ENCODE results near the gene SF1. TPM values are rescaled to one million over a fixed set of nuclear protein-coding genes. Genes with fewer than 3 reads are reported as not detected.

The SF1 gene
- total and polyA plus RNA-seq, 2 of the 4 experiments (the other 2 are of a cell fraction): 56.8 to 88.0 TPM

DNA sequence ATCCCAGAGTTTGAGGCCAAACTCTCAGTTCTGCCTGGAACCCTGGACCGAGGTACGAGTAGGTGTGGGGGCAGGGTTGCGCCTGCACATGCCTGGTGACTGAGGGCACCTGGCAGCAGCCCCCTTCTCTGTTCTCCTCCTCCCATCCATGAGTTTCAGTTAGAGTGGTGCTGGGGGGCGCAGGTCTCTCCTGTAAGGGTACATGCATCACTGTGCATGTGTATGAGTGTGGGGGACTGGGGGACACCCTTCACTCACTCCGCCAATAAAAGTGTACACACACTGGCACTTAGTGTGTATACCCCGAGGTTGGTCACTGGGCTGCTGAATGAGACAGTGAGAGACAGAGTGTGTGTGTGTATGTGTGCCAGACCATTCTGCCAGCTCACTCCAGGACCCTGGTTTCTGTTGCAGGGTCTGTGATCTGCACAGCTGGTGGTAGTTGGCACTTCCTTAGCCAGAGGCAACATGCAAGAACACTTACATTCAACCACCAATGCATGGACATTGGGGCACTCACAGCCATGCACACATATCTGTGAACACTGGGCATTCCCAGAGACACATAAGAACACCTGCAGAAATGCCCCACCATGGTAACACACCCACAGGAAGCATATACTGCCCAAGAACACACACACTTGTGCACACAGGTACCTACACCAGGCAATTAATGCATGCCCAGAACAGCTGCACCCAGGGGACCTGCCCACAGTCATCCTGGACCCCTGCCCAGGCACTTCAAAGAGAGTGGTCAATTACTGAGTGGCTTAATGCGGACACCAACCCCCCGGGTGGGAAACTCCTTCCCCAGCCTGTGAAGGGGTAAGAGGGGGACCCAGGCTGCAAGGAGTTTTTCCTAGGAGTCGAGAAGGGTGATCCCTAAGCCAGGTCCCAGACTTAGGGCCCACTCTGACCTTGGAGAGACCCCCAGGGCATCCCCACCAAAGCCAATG lies 54.2 kb downstream of the SF1 start:
- Histone ChIP-seq H2AK9ac (replicated peaks; ENCODE audit: low read depth, low read length, poor library complexity) (peak overlapping the region; percentile 42), H2BK20ac (ENCODE audit: low read depth, low read length) (no peak overlapping the region), H2BK15ac (ENCODE audit: low read depth, low read length) (no peak overlapping the region), H3K4me2 (ENCODE audit: low read depth, low read length) (no peak overlapping the region), H3K4me3 (ENCODE audit: insufficient read depth, low read depth, low read length) (no peak overlapping the region), H3K27ac (ENCODE audit: insufficient read depth, low read length) (no peak overlapping the region), H4K5ac (ENCODE audit: low read depth, low read length) (no peak overlapping the region), H3K18ac (ENCODE audit: low read depth, low read length) (no peak overlapping the region), H4K91ac (ENCODE audit: insufficient read depth, low read depth, low read length) (no peak overlapping the region), H3K56ac (ENCODE audit: extremely low read depth, insufficient read depth, low read length) (no peak overlapping the region), H2AFZ (replicated peaks; ENCODE audit: low read length, poor library complexity) (peak overlapping the region; percentile 67), H4K8ac (ENCODE audit: low read depth in 2 of 2, low read length in 2 of 2) (no peak overlapping the region), H3K14ac (replicated peaks; ENCODE audit: low read depth, low read length) (no peak overlapping the region), H3K4me1 (ENCODE audit: control insufficient read depth, insufficient read depth, low read length) (no peaks in the 10 kb centered on the region), H3K79me1 (ENCODE audit: low read depth in 1 of 2, low read length in 2 of 2) (no peaks in the 10 kb centered on the region), H3K9me1 (ENCODE audit: insufficient read depth, low read length) (no peaks in the 10 kb centered on the region), H3K23ac (ENCODE audit: low read depth, low read length) (no peak overlapping the region), H3K9me3 (ENCODE audit: control insufficient read depth, insufficient read depth, low read length) (no peaks in the 10 kb centered on the region), H2AK5ac (ENCODE audit: low read depth, low read length) (no peak overlapping the region; the same call in 1 of the 2 replicates), H4K20me1 (ENCODE audit: insufficient read depth, low read length) (no peaks in the 10 kb centered on the region), H3K27me3 (ENCODE audit: control insufficient read depth, insufficient read depth, low read length) (peaks cover 64% of the 10 kb centered on the region), H2BK120ac (ENCODE audit: low read depth, low read length) (no peak overlapping the region), H3K9ac (ENCODE audit: low read depth, low read length) (no peak overlapping the region), H3K36me3 (ENCODE audit: control insufficient read depth, insufficient read depth, low read length) (no peaks in the 10 kb centered on the region), H2BK5ac (ENCODE audit: low read depth, low read length, poor library complexity, severe bottlenecking) (no peak overlapping the region), H3K4ac (ENCODE audit: low read depth, low read length) (no peak overlapping the region)
- BruUV-seq (replicated peaks): no TSS peak
- intact Hi-C loops (cut with micrococcal nuclease): loop anchor here (1.0 kb wide), 1 partner anchor 36 kb away; no protein-coding TSS in a partner anchor
- POLR2A ChIA-PET (ENCODE audit: unreplicated experiment): no interaction called here
- CTCF ChIA-PET: no interaction called here
- in situ Hi-C loops (cut with MboI; ENCODE audit: low sequenced_read_pairs): no loop called here
- dilution Hi-C loops (cut with HindIII; ENCODE audit: low sequenced_read_pairs, unreplicated experiment): no loop called here
- DNase-seq: no peak
- WGBS, 2 experiments (ENCODE audit: extremely low coverage in 2 of 2, insufficient read length in 1 of 2): no CpG with 5 or more reads among the region's 9 CpGs
- no peak for ATAC-seq (ENCODE audit: low read depth)
- TF ChIP-seq MAFK (IDR thresholded peaks at IDR 0.05; ENCODE audit: low read depth, low read length) (no peak), NFE2L2 (IDR thresholded peaks at IDR 0.05; ENCODE audit: low read depth, low read length) (no peak), CEBPB (IDR thresholded peaks at IDR 0.05; ENCODE audit: low read depth, low read length) (no peak), MAZ (IDR thresholded peaks at IDR 0.05; ENCODE audit: borderline replicate concordance, low read depth, low read length) (no peak), BHLHE40 (IDR thresholded peaks at IDR 0.05; ENCODE audit: low read depth, low read length) (no peak), RAD21 (IDR thresholded peaks at IDR 0.05; ENCODE audit: low read length) (no peak), RFX5 (IDR thresholded peaks at IDR 0.05; ENCODE audit: low read depth, low read length) (no peak), CHD1 (IDR thresholded peaks at IDR 0.05; ENCODE audit: low read depth, low read length) (no peak), POLR2A (IDR thresholded peaks at IDR 0.05; ENCODE audit: low read depth, low read length) (no peak), SMC3 (IDR thresholded peaks at IDR 0.05; ENCODE audit: low read depth, low read length) (no peak), MXI1 (IDR thresholded peaks at IDR 0.05; ENCODE audit: borderline replicate concordance, low read depth, low read length) (no peak), RCOR1 (IDR thresholded peaks at IDR 0.05; ENCODE audit: insufficient replicate concordance, low read length) (no peak)
- TF ChIP-seq, protein P1, sequence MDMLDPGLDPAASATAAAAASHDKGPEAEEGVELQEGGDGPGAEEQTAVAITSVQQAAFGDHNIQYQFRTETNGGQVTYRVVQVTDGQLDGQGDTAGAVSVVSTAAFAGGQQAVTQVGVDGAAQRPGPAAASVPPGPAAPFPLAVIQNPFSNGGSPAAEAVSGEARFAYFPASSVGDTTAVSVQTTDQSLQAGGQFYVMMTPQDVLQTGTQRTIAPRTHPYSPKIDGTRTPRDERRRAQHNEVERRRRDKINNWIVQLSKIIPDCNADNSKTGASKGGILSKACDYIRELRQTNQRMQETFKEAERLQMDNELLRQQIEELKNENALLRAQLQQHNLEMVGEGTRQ (IDR thresholded peaks at IDR 0.05; ENCODE audit: low read depth, low read length): no peak
- TF ChIP-seq, protein P2, sequence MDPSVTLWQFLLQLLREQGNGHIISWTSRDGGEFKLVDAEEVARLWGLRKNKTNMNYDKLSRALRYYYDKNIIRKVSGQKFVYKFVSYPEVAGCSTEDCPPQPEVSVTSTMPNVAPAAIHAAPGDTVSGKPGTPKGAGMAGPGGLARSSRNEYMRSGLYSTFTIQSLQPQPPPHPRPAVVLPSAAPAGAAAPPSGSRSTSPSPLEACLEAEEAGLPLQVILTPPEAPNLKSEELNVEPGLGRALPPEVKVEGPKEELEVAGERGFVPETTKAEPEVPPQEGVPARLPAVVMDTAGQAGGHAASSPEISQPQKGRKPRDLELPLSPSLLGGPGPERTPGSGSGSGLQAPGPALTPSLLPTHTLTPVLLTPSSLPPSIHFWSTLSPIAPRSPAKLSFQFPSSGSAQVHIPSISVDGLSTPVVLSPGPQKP (IDR thresholded peaks at IDR 0.05; ENCODE audit: borderline replicate concordance, low read depth, low read length): no peak
- TF ChIP-seq, protein P3, sequence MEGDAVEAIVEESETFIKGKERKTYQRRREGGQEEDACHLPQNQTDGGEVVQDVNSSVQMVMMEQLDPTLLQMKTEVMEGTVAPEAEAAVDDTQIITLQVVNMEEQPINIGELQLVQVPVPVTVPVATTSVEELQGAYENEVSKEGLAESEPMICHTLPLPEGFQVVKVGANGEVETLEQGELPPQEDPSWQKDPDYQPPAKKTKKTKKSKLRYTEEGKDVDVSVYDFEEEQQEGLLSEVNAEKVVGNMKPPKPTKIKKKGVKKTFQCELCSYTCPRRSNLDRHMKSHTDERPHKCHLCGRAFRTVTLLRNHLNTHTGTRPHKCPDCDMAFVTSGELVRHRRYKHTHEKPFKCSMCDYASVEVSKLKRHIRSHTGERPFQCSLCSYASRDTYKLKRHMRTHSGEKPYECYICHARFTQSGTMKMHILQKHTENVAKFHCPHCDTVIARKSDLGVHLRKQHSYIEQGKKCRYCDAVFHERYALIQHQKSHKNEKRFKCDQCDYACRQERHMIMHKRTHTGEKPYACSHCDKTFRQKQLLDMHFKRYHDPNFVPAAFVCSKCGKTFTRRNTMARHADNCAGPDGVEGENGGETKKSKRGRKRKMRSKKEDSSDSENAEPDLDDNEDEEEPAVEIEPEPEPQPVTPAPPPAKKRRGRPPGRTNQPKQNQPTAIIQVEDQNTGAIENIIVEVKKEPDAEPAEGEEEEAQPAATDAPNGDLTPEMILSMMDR (conservative IDR thresholded peaks at IDR 0.05; ENCODE audit: low read depth, low read length): no peak
